Lower leg skin (tissue), 4 donors: ENCODE measurements around the gene COG2. TPM values are rescaled to one million over a fixed set of nuclear protein-coding genes. Genes with fewer than 3 reads are reported as not detected.

Source experiments
- DNase-seq, 2 donors: peaks; one replicate each; pipeline ENCODE4 v3.0.0-alpha.2; 2019; ENCODE audit warnings: low spot score in 2 of 2
- H3K4me3 ChIP-seq: fragments of 200-600 bp; sonication (generic); 2 replicates; pipeline ENCODE4 v1.5.1; 2017; ENCODE audit warnings: mild to moderate bottlenecking, low read depth; ENCODE audit not compliant: poor library complexity, severe bottlenecking
- CTCF ChIP-seq, 3 donors: fragments of 450-650 bp; IDR thresholded peaks; one replicate each; pipeline ENCODE4 v1.5.1; 2016; ENCODE audit warnings: antibody characterized with exemption in 3 of 3, mild to moderate bottlenecking in 3 of 3, moderate library complexity in 2 of 3
- POLR2A ChIP-seq, 2 donors: fragments of 450-650 bp; IDR thresholded peaks; one replicate each; pipeline ENCODE4 v1.6.1; 2016 to 2017; ENCODE audit warnings: antibody characterized with exemption in 2 of 2, mild to moderate bottlenecking in 1 of 2, moderate library complexity in 1 of 2
- WGBS, 2 donors: methylation state at CpG; one replicate each; pipeline ENCODE4 v1.1.5; 2018; 5-methylcytosine and 5-hydroxymethylcytosine counted together
- intact Hi-C: fragments of 100-400 bp; cut with DNase I; formaldehyde crosslinking; loops from one replicate; pipeline ENCODE4 v1.15.0; 2023; ENCODE audit warnings: low total_unique reads
- total RNA-seq, 4 donors: library from RNA; depleted of rRNA; stranded (reverse); fragments of >200 nt; gene quantifications; one replicate each; pipeline ENCODE4 v1.1.0, GENCODE V29; 2016

Gene COG2
- total RNA-seq, 4 donors from 2014 or later, result 16.9 to 25.4 (median 23.1) TPM

GRCh38 chr1:230693221-230693620 lies 50.9 kb downstream of the COG2 start:
- intact Hi-C loops, result no loop called here
- no peak overlapping the region for H3K4me3 ChIP-seq
- TF ChIP-seq CTCF (IDR thresholded peaks at IDR 0.05) (no peak), POLR2A (IDR thresholded peaks at IDR 0.05) (no peak)
- WGBS, 2 donors, result 79 to 85% methylated on average over 6 of the region's 6 CpGs
- no peak for DNase-seq

GRCh38 chr1:230693777-230694176 lies 51.5 kb downstream of the COG2 start:
- intact Hi-C loops, result no loop called here
- WGBS, 2 donors, result 83 to 89% methylated on average over 8 of the region's 8 CpGs
- no peak for DNase-seq
- TF ChIP-seq CTCF (IDR thresholded peaks at IDR 0.05) (no peak), POLR2A (IDR thresholded peaks at IDR 0.05) (no peak)
- H3K4me3 ChIP-seq, result no peak overlapping the region

GRCh38 chr1:230694464-230694863 lies 52.2 kb downstream of the COG2 start:
- no peak for DNase-seq
- intact Hi-C loops, result no loop called here
- TF ChIP-seq POLR2A (IDR thresholded peaks at IDR 0.05), result no peak
- no peak for TF ChIP-seq CTCF (IDR thresholded peaks at IDR 0.05)
- WGBS, 2 donors, result 83 to 92% methylated on average over 4 of the region's 4 CpGs
- no peak overlapping the region for H3K4me3 ChIP-seq

GRCh38 chr1:230694991-230695390 lies 52.7 kb downstream of the COG2 start:
- intact Hi-C loops, result no loop called here
- 49 to 69% methylated on average over 4 of the region's 4 CpGs for WGBS, 2 donors
- H3K4me3 ChIP-seq, result no peak overlapping the region
- DNase-seq, result no peak
- TF ChIP-seq CTCF (IDR thresholded peaks at IDR 0.05), result no peak
- no peak for TF ChIP-seq POLR2A (IDR thresholded peaks at IDR 0.05)

GRCh38 chr1:230696218-230696617 lies 53.9 kb downstream of the COG2 start:
- H3K4me3 ChIP-seq, result no peak overlapping the region
- TF ChIP-seq POLR2A (IDR thresholded peaks at IDR 0.05), result no peak
- no peak for TF ChIP-seq CTCF (IDR thresholded peaks at IDR 0.05)
- no peak for DNase-seq
- intact Hi-C loops, result no loop called here
- 76 to 78% methylated on average over 8 of the region's 8 CpGs for WGBS, 2 donors

GRCh38 chr1:230696722-230697437 lies 54.6 kb downstream of the COG2 start:
- no peak overlapping the region for H3K4me3 ChIP-seq
- no peak for TF ChIP-seq CTCF (IDR thresholded peaks at IDR 0.05)
- no peak for TF ChIP-seq POLR2A (IDR thresholded peaks at IDR 0.05)
- DNase-seq, result no peak
- 76 to 83% methylated on average over 7 of the region's 7 CpGs for WGBS, 2 donors
- intact Hi-C loops, result no loop called here
